Measurements from ENCODE around the gene MPHOSPH9. TPM values are rescaled to one million over a fixed set of nuclear protein-coding genes. Genes with fewer than 3 reads are reported as not detected.
A peak's percentile ranks its signal among the peaks of the same experiment; 100 is the strongest.

The MPHOSPH9 gene
- total RNA-seq, 2 donors from 2014 or later: 99.0 to 148 TPM

DNA sequence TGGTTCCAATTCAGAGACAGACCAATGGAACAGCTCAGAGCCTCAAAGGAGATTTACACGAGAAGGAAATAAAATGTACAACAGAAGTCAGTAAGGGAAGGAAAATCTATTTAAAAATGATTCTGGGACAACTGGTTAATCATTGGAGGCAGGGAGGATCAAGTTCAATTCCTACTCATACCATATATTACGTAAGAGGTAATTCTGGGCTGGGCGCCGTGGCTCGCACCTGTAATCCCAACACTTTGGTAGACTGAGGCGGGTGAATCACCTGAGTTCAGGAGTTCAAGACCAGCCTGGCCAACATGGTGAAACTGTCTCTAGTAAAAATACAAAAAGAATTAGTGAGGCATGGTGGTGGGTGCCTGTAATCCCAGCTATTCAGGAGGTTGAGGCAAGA lies 45.3 kb downstream of the MPHOSPH9 start:
- Mint-ChIP-seq H3K9me3 (no peaks in the 10 kb centered on the region), H3K36me3 (peaks cover 0 to 14% of the 10 kb centered on the region in 2 donors), H3K27ac (no peak overlapping the region)
- ATAC-seq (no peak), DNase-seq (ENCODE audit: low spot score in 2 of 2) (no peak)

DNA sequence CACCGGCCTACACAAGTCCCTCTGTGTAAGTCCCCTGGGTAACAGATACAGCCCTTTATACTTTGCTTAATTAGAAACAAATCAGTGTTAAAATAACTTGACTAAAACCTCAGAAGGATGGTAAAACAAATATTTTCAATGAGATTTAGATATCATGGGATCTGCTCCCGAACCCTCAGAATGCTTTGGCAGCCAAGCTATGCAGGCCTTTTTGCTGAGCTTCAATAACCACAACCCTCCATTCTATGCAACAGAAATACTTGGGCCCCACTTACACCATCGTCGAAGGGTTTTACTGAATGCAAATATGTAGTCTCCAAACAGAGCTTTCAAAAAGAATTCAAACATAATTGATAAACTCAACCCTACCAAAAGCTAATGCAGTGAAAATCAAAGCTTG lies 52.8 kb downstream of the MPHOSPH9 start:
- H3K36me3 Mint-ChIP-seq: peaks cover 7 to 15% of the 10 kb centered on the region in 2 donors
- H3K27ac Mint-ChIP-seq: no peak overlapping the region
- H3K9me3 Mint-ChIP-seq: no peaks in the 10 kb centered on the region
- no peak for DNase-seq (ENCODE audit: low spot score in 2 of 2)
- ATAC-seq: no peak

- ATAC-seq: no peak
- H3K9me3 Mint-ChIP-seq: no peaks in the 10 kb centered on the region
- DNase-seq (ENCODE audit: low spot score in 2 of 2): no peak
- peaks cover 0 to 6% of the 10 kb centered on the region in 2 donors for H3K36me3 Mint-ChIP-seq
- H3K27ac Mint-ChIP-seq: no peak overlapping the region
These were observed 61.0 kb downstream of the MPHOSPH9 start for GRCh38 chr12:123171967-123172366.

DNA sequence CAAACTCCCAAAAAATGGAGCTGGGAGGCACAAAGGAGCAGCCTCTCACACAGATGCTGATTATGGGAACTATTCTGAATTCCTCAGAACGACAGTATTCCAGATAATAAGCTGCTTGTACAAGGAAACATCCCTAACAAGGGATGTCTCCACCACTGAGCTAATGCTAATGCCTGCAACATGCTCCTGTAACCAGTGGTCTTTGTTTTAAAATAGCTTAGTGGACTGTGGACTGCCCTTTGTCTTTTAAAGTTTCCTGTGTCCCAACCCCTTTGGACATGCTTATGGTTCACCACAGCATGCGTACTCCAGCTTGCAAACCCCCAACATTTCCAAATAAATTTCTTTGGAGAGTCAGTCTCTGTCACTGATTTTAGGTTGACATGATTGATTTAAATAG lies 65.6 kb downstream of the MPHOSPH9 start:
- no peak for DNase-seq (ENCODE audit: low spot score in 2 of 2)
- Mint-ChIP-seq H3K36me3 (peaks cover 0 to 6% of the 10 kb centered on the region in 2 donors), H3K27ac (peak overlapping the region; percentile 28 to 75), H3K9me3 (no peaks in the 10 kb centered on the region)
- ATAC-seq: no peak

- no peak for DNase-seq (ENCODE audit: low spot score in 2 of 2)
- ATAC-seq: no peak
- Mint-ChIP-seq H3K36me3 (peaks cover 0 to 1% of the 10 kb centered on the region in 2 donors), H3K9me3 (no peaks in the 10 kb centered on the region), H3K27ac (peak overlapping the region in 1 of 2 donors; percentile 55)
These were observed 67.4 kb downstream of the MPHOSPH9 start for GRCh38 chr12:123165537-123165936.

- Mint-ChIP-seq H3K27ac (no peak overlapping the region), H3K9me3 (no peaks in the 10 kb centered on the region), H3K36me3 (no peaks in the 10 kb centered on the region)
- ATAC-seq: no peak
- DNase-seq (ENCODE audit: low spot score in 2 of 2): no peak
These were observed 68.2 kb downstream of the MPHOSPH9 start for GRCh38 chr12:123164710-123165261.

- Mint-ChIP-seq H3K27ac (peak overlapping the region in 1 of 2 donors; percentile 72), H3K36me3 (no peaks in the 10 kb centered on the region), H3K9me3 (no peaks in the 10 kb centered on the region)
- DNase-seq (ENCODE audit: low spot score in 2 of 2) (no peak), ATAC-seq (peak in 1 of 2 donors; percentile 18)
These were observed 68.7 kb downstream of the MPHOSPH9 start for GRCh38 chr12:123164222-123164621.

DNA sequence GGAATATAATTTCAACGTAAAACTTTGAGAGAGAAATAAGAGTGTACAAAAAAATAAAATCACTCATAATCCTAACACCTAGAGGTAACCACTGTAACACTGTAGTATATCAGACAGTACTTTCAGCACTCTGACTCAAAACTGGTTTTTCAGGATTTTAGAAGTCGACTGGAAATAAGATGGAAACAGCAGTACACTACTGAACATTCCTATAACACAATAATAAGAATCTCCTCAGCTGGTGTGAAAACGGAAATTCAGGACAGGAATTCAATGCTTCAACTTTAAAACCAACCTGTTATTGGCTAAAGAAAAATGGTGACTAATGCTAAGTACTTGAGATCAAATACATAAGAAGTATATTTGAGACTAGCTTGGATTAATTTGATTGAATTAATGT lies 69.7 kb downstream of the MPHOSPH9 start:
- DNase-seq (ENCODE audit: low spot score in 2 of 2) (no peak), ATAC-seq (no peak)
- H3K36me3 Mint-ChIP-seq: no peaks in the 10 kb centered on the region
- no peaks in the 10 kb centered on the region for H3K9me3 Mint-ChIP-seq
- H3K27ac Mint-ChIP-seq: no peak overlapping the region

- no peak for DNase-seq (ENCODE audit: low spot score in 2 of 2)
- Mint-ChIP-seq H3K27ac (no peak overlapping the region), H3K9me3 (no peaks in the 10 kb centered on the region), H3K36me3 (no peaks in the 10 kb centered on the region)
- no peak for ATAC-seq
These were observed 72.0 kb downstream of the MPHOSPH9 start for GRCh38 chr12:123160801-123161487.

DNA sequence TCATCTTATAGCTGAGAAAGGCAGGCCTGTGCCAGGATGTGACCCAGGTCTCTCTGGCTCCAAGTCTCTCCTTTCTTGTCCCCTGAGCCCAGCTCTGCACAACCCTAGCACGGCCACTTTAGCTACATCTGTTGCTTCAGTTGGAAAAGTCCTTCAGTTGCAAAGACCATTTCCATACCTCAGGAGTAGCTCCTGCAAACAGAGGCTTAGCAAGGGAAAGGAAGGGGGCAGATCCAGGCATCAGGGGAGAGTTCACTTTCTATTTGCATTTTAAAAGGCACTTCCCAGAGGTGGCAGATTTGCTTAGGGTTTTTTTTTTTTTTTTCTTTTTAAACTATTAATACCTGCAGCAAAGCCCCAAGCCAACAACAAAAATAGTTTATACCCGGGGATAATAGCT lies 79.0 kb downstream of the MPHOSPH9 start:
- peak overlapping the region in 1 of 2 donors; percentile 44 for H3K27ac Mint-ChIP-seq
- no peak for ATAC-seq
- DNase-seq (ENCODE audit: low spot score in 2 of 2): no peak
- no peaks in the 10 kb centered on the region for H3K9me3 Mint-ChIP-seq
- peaks cover 6 to 10% of the 10 kb centered on the region in 2 donors for H3K36me3 Mint-ChIP-seq

GRCh38 chr12:123152833-123153232 lies 80.1 kb downstream of the MPHOSPH9 start:
- DNase-seq (ENCODE audit: low spot score in 2 of 2) (no peak), ATAC-seq (no peak)
- Mint-ChIP-seq H3K27ac (no peak overlapping the region), H3K36me3 (peaks cover 6 to 10% of the 10 kb centered on the region in 2 donors), H3K9me3 (no peaks in the 10 kb centered on the region)

- Mint-ChIP-seq H3K9me3 (no peaks in the 10 kb centered on the region), H3K27ac (peak overlapping the region; percentile 65 to 78), H3K36me3 (peaks cover 6 to 10% of the 10 kb centered on the region in 2 donors)
- no peak for DNase-seq (ENCODE audit: low spot score in 2 of 2)
- peak; percentile 17 to 32 for ATAC-seq
These were observed 81.2 kb downstream of the MPHOSPH9 start for GRCh38 chr12:123151457-123152454.

DNA sequence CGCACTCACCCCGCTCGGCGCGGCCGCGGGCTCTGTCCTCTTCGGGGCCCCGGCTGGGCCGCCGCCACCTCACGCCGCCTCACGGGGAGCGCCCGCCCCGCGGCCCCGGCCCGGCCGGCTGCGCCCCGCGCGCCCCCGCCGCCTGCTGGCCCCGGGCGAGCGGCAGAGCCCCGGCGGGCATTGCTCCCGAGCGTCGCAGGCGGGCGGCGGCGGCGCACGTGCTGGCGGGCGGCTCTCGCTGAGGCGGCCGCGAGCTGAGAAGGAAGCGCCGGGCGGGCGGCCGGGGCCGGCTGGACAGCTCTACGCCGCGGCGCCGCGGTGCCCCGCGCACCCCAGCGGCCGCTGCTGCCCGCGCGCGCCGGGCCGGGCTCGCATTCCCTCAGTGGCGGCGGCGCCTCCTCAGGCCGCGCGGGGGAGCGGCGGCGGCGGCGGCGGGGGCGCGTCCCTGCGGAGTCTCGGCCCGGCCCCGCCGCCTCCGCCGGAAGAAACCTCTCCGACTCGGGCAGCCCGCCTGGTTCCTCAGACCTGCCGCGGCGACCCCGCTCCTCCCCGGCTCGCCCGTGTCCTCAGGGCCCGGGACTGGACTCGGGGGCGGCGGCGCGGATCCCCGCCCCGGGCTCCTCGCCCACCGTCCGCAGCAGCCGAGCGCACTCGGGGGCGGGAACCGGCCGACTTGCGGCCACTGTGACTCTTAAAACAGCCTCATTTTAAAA lies 82.0 kb downstream of the MPHOSPH9 start, which contains the start of gene PITPNM2:
Gene PITPNM2, minus strand, starts transcription at position 347 of the 713 bp plus-strand sequence. CDS start 116,500 bp downstream, outside the sequence.
- peaks cover 6 to 10% of the 10 kb centered on the region in 2 donors for H3K36me3 Mint-ChIP-seq
- DNase-seq (ENCODE audit: low spot score in 2 of 2) (peak; percentile 62 to 69), ATAC-seq (peak; percentile 80 to 83)
- no peaks in the 10 kb centered on the region for H3K9me3 Mint-ChIP-seq
- peak within 1 kb of the TSS; percentile 78 to 94 for H3K27ac Mint-ChIP-seq

- Mint-ChIP-seq H3K9me3 (no peaks in the 10 kb centered on the region), H3K27ac (peak overlapping the region; percentile 78 to 94), H3K36me3 (peaks cover 6 to 10% of the 10 kb centered on the region in 2 donors)
- peak; percentile 34 to 69 for DNase-seq (ENCODE audit: low spot score in 2 of 2)
- peak; percentile 44 to 56 for ATAC-seq
These were observed 82.6 kb downstream of the MPHOSPH9 start for GRCh38 chr12:123150275-123150743.

- Mint-ChIP-seq H3K36me3 (peaks cover 6 to 10% of the 10 kb centered on the region in 2 donors), H3K9me3 (no peaks in the 10 kb centered on the region), H3K27ac (peak overlapping the region; percentile 78 to 94)
- DNase-seq (ENCODE audit: low spot score in 2 of 2) (no peak), ATAC-seq (no peak)
These were observed 83.3 kb downstream of the MPHOSPH9 start for GRCh38 chr12:123149501-123150274.
